SK-N-MC (cell line): Measurements from ENCODE around the gene KCNK1.

Experiments used
- EZH2 ChIP-seq: fragments of 200-600 bp; sonication (generic); IDR thresholded peaks from one replicate; pipeline ENCODE4 v1.6.1; 2017; ENCODE audit warnings: antibody characterized with exemption
- FOXP2 ChIP-seq: optimal IDR thresholded peaks from 2 replicates; pipeline ENCODE3; 2011; ENCODE audit warnings: mild to moderate bottlenecking, moderate library complexity; ENCODE audit not compliant: insufficient read depth; ENCODE audit errors: extremely low read length, control extremely low read depth

- TF ChIP-seq FOXP2 (no peak), EZH2 (no peak)
Measured at GRCh38 chr1:233704898-233705723, 91.2 kb downstream of the KCNK1 start.
